K562 (cell line): ENCODE data around the gene TAS2R5. TPM values are rescaled to one million over a fixed set of nuclear protein-coding genes. Genes with fewer than 3 reads are reported as not detected.

Experiments
- ATAC-seq: fragments of 200-7000 bp; cut with Tn5 transposase; 3 replicates; pipeline ENCODE4 v1.9.1; 2020; ENCODE audit warnings: moderate library complexity
- BruUV-seq: library from RNA; stranded (reverse); fragments of 400-500 nt; replicated peaks from 2 replicates; lab custom pipeline; 2021; lab: Mats Ljungman, UMichigan
- CTCF ChIA-PET: fragments of 300-600 bp; formaldehyde crosslinking; extraction: SDS; loops from one replicate; lab custom pipeline; 2021; ENCODE audit warnings: low intra/inter-chr PET ratio; lab: Yijun Ruan, JAX
- POLR2A ChIA-PET: fragments of 300-600, 350-650 bp; sonication (Branson Sonifier 250); formaldehyde crosslinking; extraction: SDS; loops from one replicate; lab custom pipeline; 2021; ENCODE audit warnings: antibody characterized with exemption, inconsistent platforms; lab: Yijun Ruan, JAX
- DNase-seq, 4 experiments: peaks; one replicate each; pipeline versions ENCODE4 v3.0.0 to v3.0.0-alpha.2; 2011 to 2018; ENCODE audit warnings: low spot score in 3 of 4, mixed read lengths in 3 of 4; ENCODE audit errors: extremely low read depth in 1 of 4
- FAIRE-seq: peaks from 2 replicates; lab custom pipeline; 2011; peaks lifted over from hg19 to GRCh38; lab: Jason Lieb, UNC
- H2AFZ ChIP-seq: 2 replicates; pipeline ENCODE4 v1.6.0; 2011; ENCODE audit warnings: low read depth, low read length, control low read depth, inconsistent platforms
- H3K27ac ChIP-seq: fragments of 200-600 bp; 3 replicates; pipeline ENCODE4 v1.8.0; 2011; ENCODE audit warnings: low read depth, mild to moderate bottlenecking, control low read depth, inconsistent platforms, low read length, moderate library complexity, mixed read lengths; ENCODE audit errors: extremely low read depth
- H3K27me3 ChIP-seq, 2 experiments: fragments of 300-600 bp in 1 of 2; 2 replicates in 1 of 2; 3 replicates in 1 of 2; pipeline versions ENCODE4 v1.6.0 to v1.8.0; 2011; ENCODE audit warnings: inconsistent platforms in 2 of 2, low read length in 2 of 2, mild to moderate bottlenecking in 1 of 2, mixed read lengths in 1 of 2, moderate library complexity in 1 of 2; ENCODE audit not compliant: control insufficient read depth in 2 of 2, insufficient read depth in 2 of 2
- H3K36me3 ChIP-seq: fragments of 300-600 bp; 3 replicates; pipeline ENCODE4 v1.8.0; 2011; ENCODE audit warnings: mild to moderate bottlenecking, low read length, inconsistent platforms; ENCODE audit not compliant: control insufficient read depth, insufficient read depth
- H3K4me1 ChIP-seq, 2 experiments: fragments of 200-600 bp in 1 of 2; replicated peaks in 1 of 2; 2 replicates in 1 of 2; 3 replicates in 1 of 2; pipeline versions ENCODE4 v1.5.1 to v1.8.0; 2011; ENCODE audit warnings: inconsistent platforms in 2 of 2, low read length in 2 of 2, mild to moderate bottlenecking in 1 of 2, mixed read lengths in 1 of 2, moderate library complexity in 1 of 2; ENCODE audit not compliant: control insufficient read depth in 2 of 2, insufficient read depth in 2 of 2
- H3K4me2 ChIP-seq: 2 replicates; pipeline ENCODE4 v1.6.1; 2011; ENCODE audit warnings: low read length, control low read depth, inconsistent platforms, mixed read lengths; ENCODE audit not compliant: insufficient read depth
- H3K4me3 ChIP-seq: fragments of 200-600 bp; sonication (generic), shearing (Covaris generic); 2 replicates; pipeline ENCODE4 v1.5.1; 2016; ENCODE audit warnings: control low read depth, inconsistent platforms
- H3K79me2 ChIP-seq: fragments of 200-600 bp; 3 replicates; pipeline ENCODE4 v1.8.0; 2011; ENCODE audit warnings: low read length, inconsistent platforms; ENCODE audit not compliant: control insufficient read depth, insufficient read depth
- H3K9ac ChIP-seq, 2 experiments: 2 replicates each; pipeline versions ENCODE4 v1.6.0 to v1.6.1; 2011; ENCODE audit warnings: low read depth in 2 of 2, low read length in 2 of 2, control low read depth in 1 of 2, inconsistent platforms in 1 of 2, mild to moderate bottlenecking in 1 of 2, mixed read lengths in 1 of 2; ENCODE audit not compliant: insufficient read depth in 1 of 2
- H3K9me1 ChIP-seq: one replicate; pipeline ENCODE4 v1.6.0; 2011; ENCODE audit warnings: inconsistent platforms, mild to moderate bottlenecking, low read length, moderate library complexity; ENCODE audit not compliant: control insufficient read depth, insufficient read depth
- H3K9me3 ChIP-seq: replicated peaks from 2 replicates; pipeline ENCODE4 v1.5.1; 2011; ENCODE audit warnings: low read depth, low read length, inconsistent platforms; ENCODE audit not compliant: control insufficient read depth, insufficient read depth
- H4K20me1 ChIP-seq: replicated peaks from 2 replicates; pipeline ENCODE4 v1.6.1; 2011; ENCODE audit warnings: low read length, inconsistent platforms, mixed read lengths; ENCODE audit not compliant: control insufficient read depth, insufficient read depth
- CBX1 ChIP-seq: sonication (generic); IDR thresholded peaks from 2 replicates; pipeline ENCODE4 v1.6.1; 2016; ENCODE audit warnings: antibody characterized with exemption, low read depth, mild to moderate bottlenecking
- CBX3 ChIP-seq, 2 experiments: IDR thresholded peaks; 1 replicate in 1 of 2; 2 replicates in 1 of 2; pipeline ENCODE4 v1.6.1; 2012; ENCODE audit warnings: inconsistent platforms in 2 of 2, low read length in 2 of 2, borderline replicate concordance in 1 of 2, control low read depth in 1 of 2
- CC2D1A ChIP-seq: fragments of 450-650 bp; IDR thresholded peaks from 2 replicates; pipeline ENCODE4 v1.6.1; 2017; ENCODE audit warnings: mild to moderate bottlenecking
- CTCF ChIP-seq, 3 experiments: IDR thresholded peaks in 2 of 3; conservative IDR thresholded peaks in 1 of 3; 2 replicates each; pipeline ENCODE4 v1.5.1; 2011 to 2012; ENCODE audit warnings: low read length in 3 of 3, mild to moderate bottlenecking in 3 of 3, control low read depth in 2 of 3, improper control_type of control experiment in 1 of 3, inconsistent platforms in 1 of 3, low read depth in 1 of 3, mixed read lengths in 1 of 3, moderate library complexity in 1 of 3; ENCODE audit not compliant: insufficient read depth in 2 of 3
- CUX1 ChIP-seq: fragments of 200-800 bp; sonication (Bioruptor generic); IDR thresholded peaks from 2 replicates; pipeline ENCODE4 v1.6.1; 2016; ENCODE audit warnings: missing genetic modification characterization, missing compliant biosample characterization
- ESRRB ChIP-seq: fragments of 250-450 bp; sonication (Bioruptor Pico); IDR thresholded peaks from 2 replicates; pipeline ENCODE4 v1.5.0; 2020; ENCODE audit warnings: mild to moderate bottlenecking, moderate library complexity, borderline replicate concordance
- FOXK1 ChIP-seq: sonication (generic); formaldehyde crosslinking; IDR thresholded peaks from 2 replicates; pipeline ENCODE4 v1.8.0; 2022; ENCODE audit warnings: missing genetic modification reagents, mild to moderate bottlenecking, borderline replicate concordance
- GATA2 ChIP-seq: sonication (generic); formaldehyde crosslinking; IDR thresholded peaks from 2 replicates; pipeline ENCODE4 v1.4.0; 2020; ENCODE audit warnings: mild to moderate bottlenecking, missing genetic modification reagents
- JUN ChIP-seq, 2 experiments: sonication (generic) in 1 of 2; formaldehyde crosslinking in 1 of 2; IDR thresholded peaks; 2 replicates each; pipeline versions ENCODE4 v1.6.1 to v1.8.0; 2012 to 2022; ENCODE audit warnings: borderline replicate concordance in 2 of 2, mild to moderate bottlenecking in 2 of 2, improper control_type of control experiment in 1 of 2, low read depth in 1 of 2, low read length in 1 of 2, missing genetic modification reagents in 1 of 2
- RUNX1 ChIP-seq: sonication (generic); IDR thresholded peaks from 2 replicates; pipeline ENCODE4 v1.6.1; 2016; ENCODE audit warnings: antibody characterized with exemption, low read depth
- ZBTB2 ChIP-seq: fragments of 450-650 bp; IDR thresholded peaks from 2 replicates; pipeline ENCODE4 v1.6.1; 2016; ENCODE audit warnings: antibody characterized with exemption
- ZNF24 ChIP-seq: fragments of 450-650 bp; IDR thresholded peaks from 2 replicates; pipeline ENCODE4 v1.6.1; 2016
- WGBS: fragments of 100-300 bp; shearing (Covaris generic); methylation state at CpG from one replicate; pipeline ENCODE4 v1.1.6; 2016; ENCODE audit warnings: low coverage, mixed read lengths; ENCODE audit not compliant: insufficient coverage; ENCODE audit errors: missing lambda C conversion rate; 5-methylcytosine and 5-hydroxymethylcytosine counted together
- in situ Hi-C: fragments of 300-500 bp; cut with MboI; formaldehyde crosslinking; loops from 4 replicates; pipeline ENCODE4 v1.15.0; 2018; ENCODE audit warnings: inconsistent platforms, mixed read lengths
- intact Hi-C: fragments of 100-400 bp; cut with micrococcal nuclease; formaldehyde crosslinking; loops from 2 replicates; pipeline ENCODE4 v1.14.2; 2022
- polyA plus RNA-seq, 8 experiments: library from polyadenylated mRNA; depleted of rRNA in 4 of 8; stranded (reverse) in 5 of 8; unstranded in 3 of 8; fragments of >200 nt; fragmentation: Nextera tagmentation in 2 of 8; fragmentation: Illumina TruSeq in 1 of 8; extraction: Ambion mirVana in 2 of 8; extraction: Trizol in 1 of 8; gene quantifications; 2 replicates each; pipeline versions ENCODE4 v1.2.1 to v1.2.3, GENCODE V29; 2011 to 2014; ENCODE audit warnings: inconsistent platforms in 1 of 8, missing spikeins in 1 of 8
- total RNA-seq, 7 experiments: library from RNA; depleted of rRNA in 6 of 7; stranded (reverse); fragments of >200 nt in 6 of 7; fragmentation: Illumina TruSeq in 2 of 7; extraction: Trizol in 2 of 7; gene quantifications; 2 replicates each; pipeline versions ENCODE4 v1.2.1 to v1.2.3, GENCODE V29; 2011 to 2021; ENCODE audit warnings: low replicate concordance in 1 of 7

The TAS2R5 gene
- total and polyA plus RNA-seq, 9 of the 15 experiments (the other 6 are each of a cell fraction or from before 2014, with no cell fraction given): 0.35 to 4.5 (median 1.4) TPM

GRCh38 chr7:141752634-141753033, 37.4 kb upstream of the TAS2R5 start:
- Histone ChIP-seq H4K20me1 (no peaks in the 10 kb centered on the region), H3K27ac (no peak overlapping the region), H3K36me3 (peaks cover 99% of the 10 kb centered on the region), H3K27me3 (no peaks in the 10 kb centered on the region), H3K9ac (no peak overlapping the region), H3K9me3 (peaks cover 32% of the 10 kb centered on the region), H3K4me1 (no peaks in the 10 kb centered on the region), H3K4me2 (no peak overlapping the region), H3K79me2 (no peaks in the 10 kb centered on the region), H3K4me3 (no peak overlapping the region), H3K9me1 (no peaks in the 10 kb centered on the region), H2AFZ (no peak overlapping the region)
- WGBS: 97% methylated on average over 13 of the region's 13 CpGs
- ChIA-PET POLR2A (no interaction called here), CTCF (no interaction called here)
- ATAC-seq (no peak), FAIRE-seq (no peak), DNase-seq (peak in 1 of 4 experiments; percentile 40)
- no TSS peak for BruUV-seq
- in situ Hi-C loops: no loop called here
- intact Hi-C loops: loop anchor here (10.0 kb wide), 1 partner anchor 222 kb away; the partner anchor contains the start of gene TAS2R38
- TF ChIP-seq JUN (IDR thresholded peaks at IDR 0.05; ENCODE audit: borderline replicate concordance, low read depth, low read length) (no peak), JUN (CRISPR knock-in tag; IDR thresholded peaks at IDR 0.05; ENCODE audit: borderline replicate concordance) (no peak), CTCF (IDR thresholded peaks at IDR 0.05 in 2 of 3, conservative IDR thresholded peaks at IDR 0.05 in 1 of 3; ENCODE audit: insufficient read depth in 2 of 3, low read depth in 1 of 3, low read length in 3 of 3) (peak; percentile 23 to 50 (median 28); a peak in 5 of 6 replicates), ZBTB2 (no peak), CBX3 (IDR thresholded peaks at IDR 0.05; ENCODE audit: borderline replicate concordance in 1 of 2, low read length in 2 of 2) (peak in 1 of 2 experiments; percentile 87; a peak in 2 of 3 replicates), CUX1 (no peak), RUNX1 (no peak), CBX1 (0 out of 2 replicates have a peak, but pooled peaks have one; percentile 36), FOXK1 (CRISPR knock-in tag) (no peak), CC2D1A (peak; percentile 50; the same call in 1 of the 2 replicates), ESRRB (CRISPR knock-in tag) (no peak), ZNF24 (no peak), GATA2 (CRISPR knock-in tag) (no peak)
